Activated naive CD4-positive, alpha-beta T cell treated with anti-CD3 and anti-CD28 coated beads, Interleukin-2, amount 50 U/mL, for 16 hours (primary cell): ENCODE measurements around the gene LDHB.
"Not testable (repeated sequence)": the region's sequence is repeated elsewhere in the genome, so short reads cannot be mapped to it uniquely, and the experiment has no call there.

Experiments
- DNase-seq: peaks from one replicate; pipeline ENCODE4 v3.0.0-alpha.2; 2020

LDHB gene

GRCh38 chr12:21606175-21606574 is 51.5 kb downstream of the LDHB start:
- no peak for DNase-seq

GRCh38 chr12:21604245-21605101 is 53.2 kb downstream of the LDHB start, which contains the start of gene GYS2:
Gene GYS2, minus strand, starts transcription at chr12:21604847. Its CDS starts 255 bp downstream, at chr12:21604592.
- no peak for DNase-seq

GRCh38 chr12:21602774-21603173 is 54.9 kb downstream of the LDHB start:
- no peak for DNase-seq

GRCh38 chr12:21600196-21600595 is 57.4 kb downstream of the LDHB start:
- no peak for DNase-seq

GRCh38 chr12:21599143-21599999 is 58.3 kb downstream of the LDHB start:
- DNase-seq = no peak

- DNase-seq = no peak
Measured at GRCh38 chr12:21598651-21599050, 59.0 kb downstream of the LDHB start.

- DNase-seq = not testable (repeated sequence)
Measured at GRCh38 chr12:21595356-21595755, 62.3 kb downstream of the LDHB start.

GRCh38 chr12:21585485-21585884 is 72.2 kb downstream of the LDHB start:
- no peak for DNase-seq
